Measurements from ENCODE around the gene UBE3D. TPM values are rescaled to one million over a fixed set of nuclear protein-coding genes. Genes with fewer than 3 reads are reported as not detected.
A peak's percentile ranks its signal among the peaks of the same experiment; 100 is the strongest.

The UBE3D gene
- total and polyA plus RNA-seq, 2 of the 4 experiments (the other 2 are of a cell fraction), result 3.2 to 6.3 TPM

GRCh38 chr6:83113258-83113657 is 47.6 kb upstream of the UBE3D start:
- TF ChIP-seq RCOR1 (IDR thresholded peaks at IDR 0.05; ENCODE audit: insufficient replicate concordance, low read length) (no peak), CHD1 (IDR thresholded peaks at IDR 0.05; ENCODE audit: low read depth, low read length) (no peak), USF2 (IDR thresholded peaks at IDR 0.05; ENCODE audit: low read depth, low read length) (no peak), MAZ (IDR thresholded peaks at IDR 0.05; ENCODE audit: borderline replicate concordance, low read depth, low read length) (no peak), CTCF (conservative IDR thresholded peaks at IDR 0.05; ENCODE audit: low read depth, low read length) (no peak), SMC3 (IDR thresholded peaks at IDR 0.05; ENCODE audit: low read depth, low read length) (no peak), RAD21 (IDR thresholded peaks at IDR 0.05; ENCODE audit: low read length) (no peak), MXI1 (IDR thresholded peaks at IDR 0.05; ENCODE audit: borderline replicate concordance, low read depth, low read length) (no peak), RFX5 (IDR thresholded peaks at IDR 0.05; ENCODE audit: low read depth, low read length) (no peak)
- TF ChIP-seq, protein P1, sequence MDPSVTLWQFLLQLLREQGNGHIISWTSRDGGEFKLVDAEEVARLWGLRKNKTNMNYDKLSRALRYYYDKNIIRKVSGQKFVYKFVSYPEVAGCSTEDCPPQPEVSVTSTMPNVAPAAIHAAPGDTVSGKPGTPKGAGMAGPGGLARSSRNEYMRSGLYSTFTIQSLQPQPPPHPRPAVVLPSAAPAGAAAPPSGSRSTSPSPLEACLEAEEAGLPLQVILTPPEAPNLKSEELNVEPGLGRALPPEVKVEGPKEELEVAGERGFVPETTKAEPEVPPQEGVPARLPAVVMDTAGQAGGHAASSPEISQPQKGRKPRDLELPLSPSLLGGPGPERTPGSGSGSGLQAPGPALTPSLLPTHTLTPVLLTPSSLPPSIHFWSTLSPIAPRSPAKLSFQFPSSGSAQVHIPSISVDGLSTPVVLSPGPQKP (IDR thresholded peaks at IDR 0.05; ENCODE audit: borderline replicate concordance, low read depth, low read length), result no peak
- Histone ChIP-seq H3K4me1 (ENCODE audit: control insufficient read depth, insufficient read depth, low read length) (0 out of 2 replicates have a peak, but pooled peaks cover 3% of the 10 kb centered on the region), H2AK5ac (ENCODE audit: low read depth, low read length) (no peak overlapping the region), H3K79me1 (ENCODE audit: low read depth in 1 of 2, low read length in 2 of 2) (no peaks in the 10 kb centered on the region), H3K14ac (replicated peaks; ENCODE audit: low read depth, low read length) (no peak overlapping the region), H3K9me1 (ENCODE audit: insufficient read depth, low read length) (0 out of 2 replicates have a peak, but pooled peaks cover 2% of the 10 kb centered on the region), H2BK5ac (ENCODE audit: low read depth, low read length, poor library complexity, severe bottlenecking) (no peak overlapping the region), H3K27ac (ENCODE audit: insufficient read depth, low read length) (no peak overlapping the region), H2AFZ (replicated peaks; ENCODE audit: low read length, poor library complexity) (no peak overlapping the region), H3K9me3 (ENCODE audit: control insufficient read depth, insufficient read depth, low read length) (no peaks in the 10 kb centered on the region), H3K36me3 (ENCODE audit: control insufficient read depth, insufficient read depth, low read length) (peaks cover 1% of the 10 kb centered on the region; the same call in 1 of the 2 replicates), H3K4me3 (ENCODE audit: insufficient read depth, low read depth, low read length) (no peak overlapping the region), H3K9ac (ENCODE audit: low read depth, low read length) (no peak overlapping the region), H4K20me1 (ENCODE audit: insufficient read depth, low read length) (no peaks in the 10 kb centered on the region), H3K18ac (ENCODE audit: low read depth, low read length) (no peak overlapping the region), H4K91ac (ENCODE audit: insufficient read depth, low read depth, low read length) (no peak overlapping the region), H2BK15ac (ENCODE audit: low read depth, low read length) (no peak overlapping the region), H4K5ac (ENCODE audit: low read depth, low read length) (no peak overlapping the region), H3K4me2 (ENCODE audit: low read depth, low read length) (peak overlapping the region; percentile 2; the same call in 1 of the 2 replicates), H3K56ac (ENCODE audit: extremely low read depth, insufficient read depth, low read length) (no peak overlapping the region), H2BK20ac (ENCODE audit: low read depth, low read length) (no peak overlapping the region), H3K4ac (ENCODE audit: low read depth, low read length) (no peak overlapping the region), H4K8ac (ENCODE audit: low read depth in 2 of 2, low read length in 2 of 2) (no peak overlapping the region), H3K23ac (ENCODE audit: low read depth, low read length) (no peak overlapping the region), H2AK9ac (replicated peaks; ENCODE audit: low read depth, low read length, poor library complexity) (no peak overlapping the region), H2BK120ac (ENCODE audit: low read depth, low read length) (no peak overlapping the region), H3K27me3 (ENCODE audit: control insufficient read depth, insufficient read depth, low read length) (no peaks in the 10 kb centered on the region)
- DNase-seq (peak; percentile 43), ATAC-seq (ENCODE audit: low read depth) (peak; percentile 32)
- dilution Hi-C loops (cut with HindIII; ENCODE audit: low sequenced_read_pairs, unreplicated experiment) (no loop called here), in situ Hi-C loops (cut with MboI; ENCODE audit: low sequenced_read_pairs) (no loop called here), intact Hi-C loops (cut with micrococcal nuclease) (no loop called here)
- no TSS peak for BruUV-seq (replicated peaks)
- CTCF ChIA-PET, result no interaction called here
- no CpG with 5 or more reads among the region's 4 CpGs for WGBS, 2 experiments (ENCODE audit: extremely low coverage in 2 of 2, insufficient read length in 1 of 2)
- POLR2A ChIA-PET (ENCODE audit: unreplicated experiment), result no interaction called here

All from IMR-90 (cell line).